ENCODE data around the gene ANKRD23. TPM values are rescaled to one million over a fixed set of nuclear protein-coding genes. Genes with fewer than 3 reads are reported as not detected.

The ANKRD23 gene
- total and polyA plus RNA-seq, 2 of the 8 experiments (the other 6 are each of a cell fraction or from before 2014, with no cell fraction given): 3.4 to 3.5 TPM

GRCh38 chr2:96825057-96825456, 18.8 kb downstream of the ANKRD23 start:
- H3K23ac ChIP-seq (ENCODE audit: insufficient read length): no peak overlapping the region
- H3K36me3 ChIP-seq (ENCODE audit: control insufficient read depth in 2 of 4, insufficient read depth in 4 of 4, low read length in 3 of 4): peaks cover 15 to 51% (median 28%) of the 10 kb centered on the region in 4 experiments
- no peak overlapping the region for H4K8ac ChIP-seq (ENCODE audit: extremely low read depth, insufficient read depth, low read length)
- H3K4me1 ChIP-seq (replicated peaks in 1 of 4; ENCODE audit: control insufficient read depth in 3 of 4, insufficient read depth in 4 of 4, low read length in 3 of 4): peaks cover 0 to 7% (median 0%) of the 10 kb centered on the region in 4 experiments; a peak in 3 of 7 replicates
- H2BK20ac ChIP-seq (ENCODE audit: low read length): no peak overlapping the region
- H2BK5ac ChIP-seq (ENCODE audit: low read depth, low read length): no peak overlapping the region
- no peak overlapping the region for H3K56ac ChIP-seq (replicated peaks; ENCODE audit: insufficient read length, low read depth, low read length)
- no peak overlapping the region for H4K91ac ChIP-seq (replicated peaks; ENCODE audit: insufficient read length, low read length)
- FAIRE-seq: no peak
- H2BK120ac ChIP-seq (replicated peaks; ENCODE audit: low read depth, low read length): no peak overlapping the region
- no peak overlapping the region for H3K4me2 ChIP-seq (ENCODE audit: insufficient read depth in 1 of 2, low read depth in 2 of 2, low read length in 2 of 2)
- H3K4me3 ChIP-seq (ENCODE audit: extremely low read depth in 1 of 4, insufficient read depth in 2 of 4, low read depth in 3 of 4, low read length in 4 of 4): no peak overlapping the region
- H2BK12ac ChIP-seq (ENCODE audit: low read depth, low read length): no peak overlapping the region
- H3K23me2 ChIP-seq (ENCODE audit: low read depth, low read length): no peaks in the 10 kb centered on the region
- no peak overlapping the region for H4K5ac ChIP-seq (ENCODE audit: insufficient read length, low read depth, low read length)
- H4K20me1 ChIP-seq (replicated peaks in 1 of 2; ENCODE audit: control insufficient read depth in 1 of 2, insufficient read depth in 2 of 2, low read length in 2 of 2): peaks cover 7 to 31% of the 10 kb centered on the region in 2 experiments
- H3K27ac ChIP-seq (ENCODE audit: low read depth, low read length): no peak overlapping the region
- no peak overlapping the region for H2AK5ac ChIP-seq (ENCODE audit: low read depth, low read length)
- peaks cover 13% of the 10 kb centered on the region for H3K79me1 ChIP-seq (ENCODE audit: low read depth, low read length)
- no peak overlapping the region for H3K14ac ChIP-seq (ENCODE audit: insufficient read length)
- no peaks in the 10 kb centered on the region for H3K27me3 ChIP-seq (replicated peaks in 1 of 4; ENCODE audit: control insufficient read depth in 3 of 4, extremely low read depth in 1 of 4, insufficient read depth in 3 of 4, low read length in 3 of 4)
- ChIA-PET CTCF (ENCODE audit: partially characterized antibody) (interaction anchor here (1.0 to 1.7 kb wide), 4 partner anchors 8 to 62 kb away, joined by 4 to 5 read pairs (median 4); no protein-coding TSS in a partner anchor), POLR2A (ENCODE audit: partially characterized antibody) (interaction anchor here (1.1 to 2.1 kb wide), 3 partner anchors 9 to 20 kb away, joined by 3 to 5 read pairs (median 4); partner anchors contain the start of gene CNNM3)
- no peak overlapping the region for H2BK15ac ChIP-seq (ENCODE audit: low read length)
- peaks cover 0 to 45% of the 10 kb centered on the region in 2 experiments; a peak in 2 of 4 replicates for H3K79me2 ChIP-seq (ENCODE audit: control insufficient read depth in 1 of 2, insufficient read depth in 2 of 2, low read length in 2 of 2)
- H2AFZ ChIP-seq (ENCODE audit: low read length): no peak overlapping the region
- no peak overlapping the region for H3K9ac ChIP-seq (replicated peaks in 1 of 4; ENCODE audit: extremely low read depth in 1 of 4, low read depth in 3 of 4, low read length in 3 of 4)
- no peak for DNase-seq (ENCODE audit: low read depth in 1 of 2, low spot score in 2 of 2)
- no peaks in the 10 kb centered on the region for H3K9me3 ChIP-seq (ENCODE audit: insufficient read depth in 2 of 2, low read depth in 1 of 2, low read length in 1 of 2)
- 94% methylated on average over 14 of the region's 14 CpGs; no CpG with 5 or more reads in 1 of the 2 experiments for WGBS, 2 experiments (ENCODE audit: extremely low coverage in 1 of 2, insufficient coverage in 1 of 2, insufficient read length in 1 of 2, insufficient replicate concordance in 2 of 2, low coverage in 1 of 2, low lambda C conversion rate in 2 of 2, missing lambda C conversion rate in 1 of 2)
- no peak overlapping the region for H3K18ac ChIP-seq (ENCODE audit: extremely low read depth, low read length)
- H3K4ac ChIP-seq (replicated peaks; ENCODE audit: insufficient read length, low read depth, low read length): no peak overlapping the region
- TF ChIP-seq RBBP5 (IDR thresholded peaks at IDR 0.05; ENCODE audit: borderline replicate concordance, low read depth, low read length): no peak
- no peak for TF ChIP-seq POLR2AphosphoS5 (IDR thresholded peaks at IDR 0.05; ENCODE audit: low read depth, low read length)
- no peak for TF ChIP-seq PHF8 (conservative IDR thresholded peaks at IDR 0.05; ENCODE audit: low read depth, low read length)
- no peak for TF ChIP-seq MAX (IDR thresholded peaks at IDR 0.05)
- no peak for TF ChIP-seq JUN (IDR thresholded peaks at IDR 0.05; ENCODE audit: low read depth, low read length)
- no peak for TF ChIP-seq RNF2 (IDR thresholded peaks at IDR 0.05; ENCODE audit: borderline replicate concordance, low read depth, low read length, missing control alignments, poor library complexity, severe bottlenecking)
- TF ChIP-seq RFX5 (IDR thresholded peaks at IDR 0.05; ENCODE audit: borderline replicate concordance, low read depth, low read length): no peak
- no peak for TF ChIP-seq EP300 (IDR thresholded peaks at IDR 0.05; ENCODE audit: borderline replicate concordance in 1 of 2, low read depth in 2 of 2, low read length in 2 of 2)
- TF ChIP-seq SAP30 (IDR thresholded peaks at IDR 0.05; ENCODE audit: insufficient read depth, insufficient replicate concordance, low read length): no peak

All from H1 (cell line).